Suprapubic skin (tissue), 3 donors: ENCODE measurements around the gene CNP.

ENCODE experiments used
- CTCF ChIP-seq, 2 donors: fragments of 200-600 bp in 1 of 2; fragments of 450-650 bp in 1 of 2; sonication (generic) in 1 of 2; IDR thresholded peaks; one replicate each; pipeline ENCODE4 v1.5.1; 2016 to 2019; ENCODE audit warnings: antibody characterized with exemption in 2 of 2, mild to moderate bottlenecking in 1 of 2, moderate library complexity in 1 of 2
- POLR2A ChIP-seq, 2 donors: fragments of 450-650 bp; IDR thresholded peaks; one replicate each; pipeline ENCODE4 v1.6.1; 2017; ENCODE audit warnings: antibody characterized with exemption in 2 of 2, mild to moderate bottlenecking in 2 of 2, moderate library complexity in 2 of 2

- no peak for TF ChIP-seq CTCF (IDR thresholded peaks at IDR 0.05)
- TF ChIP-seq POLR2A (IDR thresholded peaks at IDR 0.05) = no peak
These were observed 35.1 kb downstream of the CNP start for GRCh38 chr17:42001729-42002128.
